Keratinocyte (primary cell): ENCODE results near the gene CCNK. TPM values are rescaled to one million over a fixed set of nuclear protein-coding genes. Genes with fewer than 3 reads are reported as not detected.

ENCODE experiments used
- DNase-seq: peaks from one replicate; pipeline ENCODE4 v3.0.0-alpha.2; 2011; ENCODE audit warnings: low read depth, missing footprints, low spot score
- FAIRE-seq: peaks from 2 replicates; lab custom pipeline; 2011; peaks lifted over from hg19 to GRCh38; lab: Jason Lieb, UNC
- H2AFZ ChIP-seq: 2 replicates; pipeline ENCODE4 v1.6.0; 2012; ENCODE audit warnings: low read length, control low read depth, inconsistent platforms; ENCODE audit not compliant: control insufficient read depth
- H3K27ac ChIP-seq: 2 replicates; pipeline ENCODE4 v1.5.1; 2011; ENCODE audit warnings: low read length; ENCODE audit not compliant: control insufficient read depth, insufficient read depth
- H3K27me3 ChIP-seq: 3 replicates; pipeline ENCODE4 v1.6.0; 2011; ENCODE audit warnings: low read length; ENCODE audit not compliant: control insufficient read depth, insufficient read depth; ENCODE audit errors: extremely low read depth
- H3K36me3 ChIP-seq, 2 experiments: 2 replicates in 1 of 2; 3 replicates in 1 of 2; pipeline ENCODE4 v1.5.1; 2011; ENCODE audit warnings: low read length in 2 of 2, mild to moderate bottlenecking in 1 of 2; ENCODE audit not compliant: control insufficient read depth in 2 of 2, insufficient read depth in 2 of 2; ENCODE audit errors: extremely low read depth in 1 of 2
- H3K4me1 ChIP-seq: 3 replicates; pipeline ENCODE4 v1.5.1; 2011; ENCODE audit warnings: low read length; ENCODE audit not compliant: control insufficient read depth, insufficient read depth; ENCODE audit errors: extremely low read depth
- H3K4me2 ChIP-seq: 3 replicates; pipeline ENCODE4 v1.6.0; 2011; ENCODE audit warnings: low read depth, low read length; ENCODE audit not compliant: control insufficient read depth, insufficient read depth; ENCODE audit errors: extremely low read depth
- H3K4me3 ChIP-seq, 3 experiments: fragments of 200-600 bp in 1 of 3; sonication (generic) in 1 of 3; 2 replicates in 2 of 3; 3 replicates in 1 of 3; pipeline ENCODE4 v1.5.1; 2011 to 2016; ENCODE audit warnings: low read length in 3 of 3, mild to moderate bottlenecking in 3 of 3, control low read depth in 2 of 3, inconsistent platforms in 1 of 3, low read depth in 1 of 3, mixed read lengths in 1 of 3, mixed run types in 1 of 3, moderate library complexity in 1 of 3; ENCODE audit not compliant: control insufficient read depth in 2 of 3, insufficient read depth in 2 of 3; ENCODE audit errors: extremely low read depth in 1 of 3
- H3K79me2 ChIP-seq: 2 replicates; pipeline ENCODE4 v1.6.0; 2012; ENCODE audit warnings: low read length; ENCODE audit not compliant: control insufficient read depth, insufficient read depth
- H3K9ac ChIP-seq: 3 replicates; pipeline ENCODE4 v1.6.0; 2011; ENCODE audit warnings: low read length; ENCODE audit not compliant: control insufficient read depth, insufficient read depth; ENCODE audit errors: extremely low read depth
- H3K9me1 ChIP-seq: 3 replicates; pipeline ENCODE4 v1.6.0; 2011; ENCODE audit warnings: low read length; ENCODE audit not compliant: control insufficient read depth, insufficient read depth; ENCODE audit errors: extremely low read depth
- H3K9me3 ChIP-seq: 2 replicates; pipeline ENCODE4 v1.5.1; 2012; ENCODE audit warnings: low read depth, low read length; ENCODE audit not compliant: control insufficient read depth
- H4K20me1 ChIP-seq: 3 replicates; pipeline ENCODE4 v1.6.0; 2011; ENCODE audit warnings: low read length; ENCODE audit not compliant: control insufficient read depth, insufficient read depth; ENCODE audit errors: extremely low read depth
- EZH2 ChIP-seq: IDR thresholded peaks from one replicate; pipeline ENCODE4 v1.6.1; 2012; ENCODE audit warnings: inconsistent platforms, mild to moderate bottlenecking, low read length, moderate library complexity
- dilution Hi-C: fragments of 300-500 bp; cut with MboI; formaldehyde crosslinking; loops from one replicate; pipeline ENCODE4 v1.7.0; 2020; ENCODE audit warnings: low sequenced_read_pairs; ENCODE audit not compliant: extremely low pct_ligation_motif_present
- polyA plus RNA-seq, 5 experiments: library from polyadenylated mRNA; depleted of rRNA in 3 of 5; stranded (reverse) in 3 of 5; stranded (forward) in 1 of 5; unstranded in 1 of 5; fragments of >200 nt; gene quantifications; 1 replicate in 1 of 5; 2 replicates in 3 of 5; 3 replicates in 1 of 5; pipeline versions ENCODE4 v1.2.1 to v1.2.3, GENCODE V29; 2011 to 2012; ENCODE audit warnings: missing spikeins in 2 of 5, low read depth in 1 of 5, low replicate concordance in 1 of 5
- TF ChIP-seq, protein P1 (sequence below), 3 experiments: IDR thresholded peaks in 1 of 3; conservative IDR thresholded peaks in 1 of 3; optimal IDR thresholded peaks in 1 of 3; 2 replicates in 2 of 3; 3 replicates in 1 of 3; pipeline versions ENCODE3 to v1.5.1; 2011; ENCODE audit warnings: low read length in 3 of 3, mild to moderate bottlenecking in 3 of 3, moderate library complexity in 2 of 3, control low read depth in 1 of 3, inconsistent platforms in 1 of 3; ENCODE audit not compliant: insufficient read depth in 2 of 3; ENCODE audit errors: extremely low read depth in 1 of 3

CCNK gene
- polyA plus RNA-seq, 1 donor (not counting 4 experiments of a cell fraction or from before 2014, with no cell fraction given) = 12.8 TPM

DNA sequence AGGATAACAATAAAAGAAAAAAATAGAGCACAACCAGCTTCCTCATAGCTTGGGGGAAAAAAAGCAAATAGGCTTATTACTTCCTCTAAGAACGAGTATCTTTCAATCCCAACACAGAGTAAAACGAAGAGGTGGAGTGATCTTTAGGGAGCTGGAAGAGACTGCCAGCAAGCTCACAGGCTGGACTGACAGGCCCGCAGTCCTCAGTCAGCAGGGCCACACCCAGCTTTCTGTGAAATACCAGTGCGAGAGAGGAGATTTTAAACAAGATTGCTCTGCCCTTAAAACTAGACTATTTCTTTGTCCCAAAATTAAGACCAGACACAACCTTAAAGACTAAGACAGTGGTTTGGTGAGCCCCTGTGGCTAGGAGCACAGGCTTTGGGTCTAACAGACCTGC, 33.5 kb upstream of the CCNK start:
- TF ChIP-seq, protein P1, sequence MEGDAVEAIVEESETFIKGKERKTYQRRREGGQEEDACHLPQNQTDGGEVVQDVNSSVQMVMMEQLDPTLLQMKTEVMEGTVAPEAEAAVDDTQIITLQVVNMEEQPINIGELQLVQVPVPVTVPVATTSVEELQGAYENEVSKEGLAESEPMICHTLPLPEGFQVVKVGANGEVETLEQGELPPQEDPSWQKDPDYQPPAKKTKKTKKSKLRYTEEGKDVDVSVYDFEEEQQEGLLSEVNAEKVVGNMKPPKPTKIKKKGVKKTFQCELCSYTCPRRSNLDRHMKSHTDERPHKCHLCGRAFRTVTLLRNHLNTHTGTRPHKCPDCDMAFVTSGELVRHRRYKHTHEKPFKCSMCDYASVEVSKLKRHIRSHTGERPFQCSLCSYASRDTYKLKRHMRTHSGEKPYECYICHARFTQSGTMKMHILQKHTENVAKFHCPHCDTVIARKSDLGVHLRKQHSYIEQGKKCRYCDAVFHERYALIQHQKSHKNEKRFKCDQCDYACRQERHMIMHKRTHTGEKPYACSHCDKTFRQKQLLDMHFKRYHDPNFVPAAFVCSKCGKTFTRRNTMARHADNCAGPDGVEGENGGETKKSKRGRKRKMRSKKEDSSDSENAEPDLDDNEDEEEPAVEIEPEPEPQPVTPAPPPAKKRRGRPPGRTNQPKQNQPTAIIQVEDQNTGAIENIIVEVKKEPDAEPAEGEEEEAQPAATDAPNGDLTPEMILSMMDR (optimal IDR thresholded peaks at IDR 0.05 in 1 of 3, IDR thresholded peaks at IDR 0.05 in 1 of 3, conservative IDR thresholded peaks at IDR 0.05 in 1 of 3; ENCODE audit: extremely low read depth in 1 of 3, insufficient read depth in 2 of 3, low read length in 3 of 3) = no peak
- TF ChIP-seq EZH2 = no peak
- H3K9me3 ChIP-seq = no peaks in the 10 kb centered on the region
- no peaks in the 10 kb centered on the region for H4K20me1 ChIP-seq
- H3K27me3 ChIP-seq = no peaks in the 10 kb centered on the region
- no peak for DNase-seq
- H3K4me2 ChIP-seq = peak overlapping the region; percentile 19
- H3K9ac ChIP-seq = no peak overlapping the region
- H3K4me1 ChIP-seq = peaks cover 8% of the 10 kb centered on the region
- peaks cover 13% of the 10 kb centered on the region in 2 experiments for H3K36me3 ChIP-seq
- no peaks in the 10 kb centered on the region for H3K9me1 ChIP-seq
- FAIRE-seq = peak; percentile 49
- no peak overlapping the region for H3K27ac ChIP-seq
- dilution Hi-C loops = no loop called here
- no peak overlapping the region for H3K4me3 ChIP-seq
- H2AFZ ChIP-seq = no peak overlapping the region
- no peaks in the 10 kb centered on the region for H3K79me2 ChIP-seq

DNA sequence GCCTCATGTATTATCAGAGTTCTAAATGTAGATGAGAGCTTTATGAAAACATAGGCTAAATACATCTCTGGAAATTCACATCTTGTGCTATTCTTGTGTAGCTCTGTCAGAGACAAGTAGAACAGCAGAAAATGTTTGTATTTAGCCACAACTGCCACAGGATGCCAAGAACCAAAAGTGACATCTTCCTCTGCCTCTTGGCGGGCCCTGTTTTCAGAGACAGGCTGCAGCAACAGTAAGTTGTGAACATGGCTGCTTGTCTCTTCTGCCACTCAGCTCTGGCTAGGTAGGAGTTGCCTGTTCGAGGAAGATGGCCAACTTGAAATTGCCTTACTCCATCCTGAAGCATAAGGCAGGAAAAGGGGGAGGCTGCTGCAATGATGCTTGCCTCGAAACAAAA, 30.9 kb upstream of the CCNK start:
- no peak for TF ChIP-seq EZH2
- TF ChIP-seq, protein P1 (optimal IDR thresholded peaks at IDR 0.05 in 1 of 3, IDR thresholded peaks at IDR 0.05 in 1 of 3, conservative IDR thresholded peaks at IDR 0.05 in 1 of 3; ENCODE audit: extremely low read depth in 1 of 3, insufficient read depth in 2 of 3, low read length in 3 of 3) = no peak

More for the DNA sequence above, 30.9 kb upstream of the CCNK start:
- Histone ChIP-seq H3K27me3 (no peaks in the 10 kb centered on the region), H3K4me1 (peaks cover 8% of the 10 kb centered on the region), H3K9ac (no peak overlapping the region), H3K27ac (no peak overlapping the region), H2AFZ (no peak overlapping the region), H3K79me2 (no peaks in the 10 kb centered on the region), H3K9me1 (no peaks in the 10 kb centered on the region), H3K36me3 (peaks cover 15 to 17% of the 10 kb centered on the region in 2 experiments), H3K4me2 (no peak overlapping the region), H4K20me1 (no peaks in the 10 kb centered on the region), H3K9me3 (no peaks in the 10 kb centered on the region), H3K4me3 (no peak overlapping the region)
- dilution Hi-C loops = no loop called here
- FAIRE-seq (no peak), DNase-seq (no peak)
